Right renal cortex interstitium (tissue), 3 donors: ENCODE data around the gene GALT. TPM values are rescaled to one million over a fixed set of nuclear protein-coding genes. Genes with fewer than 3 reads are reported as not detected.
A peak's percentile ranks its signal among the peaks of the same experiment; 100 is the strongest.
"Not testable (repeated sequence)": the region's sequence is repeated elsewhere in the genome, so short reads cannot be mapped to it uniquely, and the experiment has no call there.

Experiments
- DNase-seq, 3 donors: peaks; one replicate each; pipeline ENCODE4 v3.0.0-alpha.2; 2013; ENCODE audit warnings: low read depth in 3 of 3, low spot score in 2 of 3
- polyA plus RNA-seq, 3 donors: library from polyadenylated mRNA; unstranded; fragments of 120-200 nt; gene quantifications; one replicate each; pipeline ENCODE4 v1.2.1, GENCODE V29; 2013; ENCODE audit not compliant: insufficient read length in 3 of 3

Gene GALT
- polyA plus RNA-seq, 3 donors = 57.8 to 70.9 (median 62.0) TPM

DNA sequence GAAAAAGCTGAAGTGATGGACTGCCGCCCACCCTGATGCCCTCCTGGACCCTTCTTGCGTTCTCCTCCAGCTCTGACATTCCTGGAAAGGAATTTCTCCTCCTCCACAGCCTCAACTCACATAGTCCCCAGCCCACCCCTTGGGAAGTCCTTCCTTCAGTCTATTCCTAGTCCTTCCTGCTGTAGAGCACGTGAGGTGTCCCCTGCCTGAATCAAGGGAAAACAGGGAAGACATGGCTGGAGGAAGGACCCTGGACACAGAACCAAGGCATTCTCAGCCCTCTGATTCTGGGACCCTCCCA lies 21.3 kb upstream of the GALT start:
- DNase-seq = no peak

DNA sequence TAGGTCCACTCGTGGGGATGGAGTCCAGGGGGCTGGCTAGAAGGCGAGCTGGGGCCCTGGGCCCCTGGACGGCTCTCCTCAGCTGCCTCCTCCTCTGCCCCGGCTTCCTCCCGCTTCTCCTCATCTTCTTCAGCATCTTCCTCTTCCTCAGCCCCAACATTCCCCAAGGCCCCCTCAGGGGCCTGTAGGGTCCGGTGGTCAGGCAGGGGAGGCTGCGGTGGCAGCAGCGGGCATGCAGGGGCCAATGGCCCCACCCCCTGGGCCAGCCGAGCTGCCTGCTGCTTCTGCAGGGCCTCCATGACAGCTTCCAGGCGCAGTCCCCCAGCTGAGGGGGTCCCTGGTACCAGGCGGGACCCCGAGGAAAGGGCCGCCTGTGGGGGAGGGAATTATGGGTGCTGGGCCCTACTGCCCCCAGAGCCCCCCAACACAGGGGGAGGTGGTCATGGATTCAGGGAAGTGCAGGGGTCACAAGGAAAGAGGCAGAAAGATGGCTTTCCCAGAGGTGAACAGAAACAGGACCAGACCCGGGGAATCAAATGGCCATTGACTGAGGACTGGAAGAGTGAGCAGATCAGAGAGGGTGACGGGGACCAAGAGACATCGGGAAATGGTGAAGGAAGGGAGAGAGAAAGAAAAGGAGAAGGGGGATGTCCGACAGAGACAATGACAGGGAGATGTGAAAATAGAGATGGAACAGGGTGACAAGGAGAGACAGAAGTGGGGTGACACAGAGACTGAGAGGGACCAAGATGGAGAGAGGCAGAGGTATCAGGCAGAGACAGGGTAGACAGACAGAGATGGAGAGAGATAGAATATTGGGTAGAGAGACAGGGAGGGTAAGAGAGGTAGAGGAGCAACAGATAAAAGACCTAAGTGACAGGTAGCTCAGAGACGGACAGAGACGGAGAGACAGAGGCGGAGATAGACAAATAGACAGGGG lies 18.5 kb upstream of the GALT start:
- DNase-seq = no peak

DNA sequence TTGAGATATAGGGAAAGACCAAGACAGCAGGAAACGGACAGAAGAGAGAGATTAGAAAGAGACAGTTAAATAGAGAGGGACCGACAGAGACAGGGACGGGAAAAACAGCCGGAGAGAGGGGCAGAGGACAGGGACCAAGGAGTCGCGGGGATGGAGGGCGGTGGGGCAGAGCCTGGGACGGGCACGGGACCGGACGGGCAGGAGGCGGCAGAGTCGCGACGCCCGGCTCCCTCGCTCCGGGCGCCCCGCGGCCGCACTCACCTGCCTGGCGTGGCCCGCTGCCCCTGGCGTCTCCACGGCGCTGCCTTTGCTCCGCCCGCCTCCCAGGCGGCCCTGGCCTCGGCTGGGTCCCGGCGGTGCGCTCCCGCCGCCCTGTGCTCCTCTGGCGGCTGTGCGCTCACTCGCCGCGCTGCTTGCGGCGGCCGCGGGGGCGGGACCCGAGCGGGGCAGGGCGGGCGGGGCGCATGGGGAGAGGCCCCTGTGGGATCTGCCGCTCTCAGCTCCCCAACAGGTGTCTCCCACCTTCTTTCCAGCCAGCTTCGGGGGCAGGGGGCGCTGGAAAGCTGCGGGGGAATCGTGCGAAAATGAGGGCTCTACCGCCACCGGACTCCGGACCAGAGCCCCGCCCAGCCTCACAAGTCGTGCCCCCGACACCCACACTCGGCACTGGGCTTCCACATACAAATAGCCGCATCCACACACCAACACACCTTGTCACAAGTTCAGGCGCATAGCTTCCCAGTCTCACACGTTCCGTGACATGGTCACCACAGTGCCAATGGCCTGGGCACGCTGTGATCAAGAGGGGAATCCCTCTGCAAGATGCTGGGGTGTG lies 17.6 kb upstream of the GALT start, which contains the start of gene ARID3C:
ARID3C (minus strand) TSS at position 411 of the 835 bp plus-strand sequence. CDS start 1,052 bp downstream, outside the sequence.
- no peak for DNase-seq

DNA sequence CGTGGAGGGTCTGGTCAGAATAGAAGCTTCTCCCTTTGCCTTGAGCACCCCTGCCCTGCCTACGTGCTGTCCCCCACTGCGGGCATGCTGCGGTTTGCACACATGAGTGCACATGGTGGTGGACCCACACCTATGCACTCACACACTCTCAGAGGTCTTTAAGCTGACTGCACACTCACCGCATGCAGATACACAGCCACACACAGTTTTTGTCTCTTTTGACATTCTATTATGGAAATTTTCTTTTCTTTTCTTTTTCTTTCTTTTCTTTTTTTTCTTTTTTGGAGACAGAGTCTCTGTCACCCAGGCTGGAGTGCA lies 17.0 kb upstream of the GALT start:
- no peak for DNase-seq

DNA sequence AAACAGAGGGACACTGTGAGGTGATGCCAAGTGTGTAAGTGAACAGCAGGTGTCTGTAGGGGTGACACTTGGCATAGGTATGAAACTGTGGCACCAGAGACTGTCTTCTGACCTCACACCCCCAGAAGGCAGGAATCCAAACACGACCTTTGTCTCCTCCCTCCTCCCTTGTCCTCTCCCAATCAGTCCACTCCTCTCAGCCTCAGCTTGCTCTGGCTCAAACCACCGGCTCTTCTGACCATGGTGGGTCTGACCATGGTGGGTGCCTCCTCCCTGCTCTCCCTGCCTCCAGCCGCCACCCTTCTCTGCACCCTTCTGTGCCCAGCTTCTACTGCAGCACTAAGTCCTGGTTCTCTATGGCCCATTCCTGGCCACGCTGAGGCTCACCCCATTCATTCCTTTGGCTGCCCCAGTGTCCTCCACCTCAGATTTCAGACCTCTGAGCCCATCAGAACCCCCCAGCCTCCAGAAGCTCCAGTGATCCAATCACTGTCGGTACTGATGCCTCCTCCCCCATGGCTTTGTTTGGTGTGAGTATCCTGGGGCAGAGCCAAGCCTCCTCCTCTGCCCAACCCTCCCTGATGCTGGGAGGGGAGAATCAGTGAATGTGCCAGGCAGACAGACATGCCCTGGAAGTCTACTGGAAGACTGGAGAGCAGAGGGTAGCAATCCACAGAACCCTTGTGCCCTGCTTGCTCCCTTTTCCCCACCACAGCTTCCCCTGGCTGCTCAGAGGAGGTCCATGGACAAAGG lies 15.9 kb upstream of the GALT start:
- DNase-seq = no peak

DNA sequence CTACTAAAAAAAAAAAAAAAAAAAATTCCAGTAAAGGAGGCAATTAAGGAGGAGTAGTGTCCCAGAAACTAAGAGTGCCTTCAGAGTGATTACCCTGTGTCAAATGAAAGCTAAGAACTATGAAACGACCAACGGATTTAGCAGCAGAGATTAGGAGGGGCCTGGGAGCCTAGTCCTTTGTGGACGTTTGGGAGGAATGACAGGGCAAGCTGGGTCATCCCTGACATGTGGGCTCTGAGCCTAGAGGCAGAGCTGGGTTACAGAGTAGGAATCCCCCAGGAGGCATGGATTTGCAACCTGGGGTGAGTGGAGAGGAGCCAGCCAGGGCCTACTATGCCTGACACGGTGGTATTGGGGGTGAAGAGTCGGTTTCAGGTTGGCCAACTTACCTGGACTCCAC lies 13.3 kb upstream of the GALT start:
- DNase-seq = no peak

DNA sequence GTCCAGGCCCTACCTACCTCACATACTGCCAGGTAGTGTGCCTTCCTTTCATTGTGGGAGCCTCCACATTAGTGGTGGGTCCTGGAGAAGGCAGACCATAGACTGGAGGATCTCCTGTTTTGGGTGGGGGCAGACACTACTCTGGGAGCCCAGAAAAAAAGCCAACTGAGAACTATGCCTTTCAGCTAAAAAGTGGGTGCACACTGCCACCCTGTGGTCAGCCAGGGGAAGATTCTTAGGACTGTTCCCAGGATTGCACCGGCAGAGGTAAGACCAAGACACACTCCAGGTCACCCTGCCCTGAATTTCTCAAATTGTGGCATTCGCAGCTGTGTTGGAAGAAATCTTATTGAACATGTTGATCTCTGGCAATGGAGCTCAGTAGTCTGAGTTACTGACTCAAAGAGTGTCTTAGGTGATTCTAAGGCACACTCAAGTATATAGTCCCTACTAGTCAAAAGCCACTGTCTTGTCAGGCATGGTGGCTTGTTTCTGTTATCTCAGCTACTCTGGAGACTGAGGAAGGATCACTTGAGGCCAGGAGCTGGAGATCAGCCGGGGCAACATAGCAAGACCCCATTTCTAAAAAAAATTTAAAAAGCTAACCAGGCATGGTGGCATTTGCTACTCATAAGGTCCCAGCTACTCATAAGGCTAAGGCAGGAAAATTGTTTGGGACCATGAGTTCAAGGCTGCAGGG lies 12.5 kb upstream of the GALT start:
- DNase-seq = peak in 1 of 3 donors; percentile 60

DNA sequence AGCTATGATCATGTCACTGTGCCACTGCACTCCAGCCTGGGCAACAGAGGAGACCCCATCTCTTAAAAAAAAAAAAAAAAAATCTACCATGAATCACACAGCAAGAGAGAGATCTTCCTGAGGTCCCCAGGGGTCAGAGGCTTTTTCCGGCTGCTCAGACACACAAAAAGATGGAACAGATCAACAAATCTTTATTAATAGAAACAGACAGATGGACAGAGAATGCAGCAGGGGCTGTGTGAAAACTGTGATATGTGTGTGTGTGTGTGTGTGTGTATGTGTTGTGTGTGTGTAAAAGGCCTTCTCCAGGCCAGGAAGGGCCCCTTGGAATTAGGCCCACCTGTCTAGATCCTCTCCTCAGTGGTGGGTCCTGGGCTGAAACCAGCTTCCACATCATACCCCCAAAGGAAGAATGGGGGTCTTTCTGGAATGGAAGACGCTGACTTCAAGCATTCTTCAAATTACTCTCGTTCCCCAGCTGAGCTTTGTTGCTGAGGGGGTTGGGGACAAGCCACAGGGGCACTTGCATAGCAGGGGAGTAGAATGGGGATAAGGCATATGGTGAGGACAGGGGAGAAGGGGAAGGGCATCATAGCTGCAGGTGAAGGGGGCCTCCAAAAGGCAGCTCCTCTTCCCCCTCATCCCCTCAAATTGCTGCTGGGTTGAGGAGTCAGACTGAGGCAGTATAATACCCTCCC lies 11.8 kb upstream of the GALT start:
- DNase-seq = no peak

DNA sequence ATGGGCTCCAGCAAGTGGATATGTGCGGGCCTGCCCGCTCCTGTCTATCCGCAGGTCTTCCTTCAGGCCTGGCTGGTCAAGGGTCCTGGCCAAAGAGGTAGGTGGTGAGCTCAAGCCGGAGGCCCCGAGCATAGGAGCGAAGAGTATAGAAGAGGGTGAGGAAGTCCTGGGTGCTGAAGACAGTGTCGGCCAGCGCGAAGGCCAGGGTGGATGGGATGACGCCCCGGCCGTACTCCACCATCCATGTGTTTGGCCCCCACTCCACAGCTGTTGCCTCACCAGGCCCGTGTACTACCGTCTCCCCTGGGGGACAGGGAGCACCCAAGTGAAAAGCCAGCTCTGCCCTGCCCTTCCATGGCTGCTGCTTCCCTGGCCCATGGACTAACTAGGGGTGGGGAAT lies 10.9 kb upstream of the GALT start:
- no peak for DNase-seq

DNA sequence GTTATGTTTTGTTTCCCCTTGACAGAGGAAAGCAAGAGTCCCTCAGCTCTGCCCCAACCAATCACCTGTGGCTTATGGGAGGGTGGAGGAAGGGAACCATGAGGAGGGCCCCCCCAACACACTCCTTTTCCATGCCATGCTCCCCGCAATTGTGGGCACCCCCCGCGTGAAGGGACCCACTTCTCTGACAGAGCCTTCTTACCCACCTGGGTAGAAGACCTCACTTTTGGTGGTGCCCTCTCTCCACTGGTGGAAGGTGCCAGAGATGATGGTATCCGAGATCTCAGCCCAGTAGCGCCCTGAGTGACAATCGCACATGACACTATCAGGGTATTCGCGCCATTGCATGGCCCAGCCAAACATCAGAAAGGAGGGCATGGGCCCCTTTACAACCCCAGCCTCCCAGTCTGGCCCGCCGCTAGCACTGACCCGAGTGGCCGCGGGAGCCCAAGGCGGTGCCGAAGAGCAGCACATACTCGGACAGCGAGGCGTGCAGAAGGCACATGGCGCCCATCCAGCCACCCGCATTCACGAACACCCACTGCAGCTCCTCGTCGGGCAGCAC lies 9.6 kb upstream of the GALT start:
- DNase-seq = no peak

DNA sequence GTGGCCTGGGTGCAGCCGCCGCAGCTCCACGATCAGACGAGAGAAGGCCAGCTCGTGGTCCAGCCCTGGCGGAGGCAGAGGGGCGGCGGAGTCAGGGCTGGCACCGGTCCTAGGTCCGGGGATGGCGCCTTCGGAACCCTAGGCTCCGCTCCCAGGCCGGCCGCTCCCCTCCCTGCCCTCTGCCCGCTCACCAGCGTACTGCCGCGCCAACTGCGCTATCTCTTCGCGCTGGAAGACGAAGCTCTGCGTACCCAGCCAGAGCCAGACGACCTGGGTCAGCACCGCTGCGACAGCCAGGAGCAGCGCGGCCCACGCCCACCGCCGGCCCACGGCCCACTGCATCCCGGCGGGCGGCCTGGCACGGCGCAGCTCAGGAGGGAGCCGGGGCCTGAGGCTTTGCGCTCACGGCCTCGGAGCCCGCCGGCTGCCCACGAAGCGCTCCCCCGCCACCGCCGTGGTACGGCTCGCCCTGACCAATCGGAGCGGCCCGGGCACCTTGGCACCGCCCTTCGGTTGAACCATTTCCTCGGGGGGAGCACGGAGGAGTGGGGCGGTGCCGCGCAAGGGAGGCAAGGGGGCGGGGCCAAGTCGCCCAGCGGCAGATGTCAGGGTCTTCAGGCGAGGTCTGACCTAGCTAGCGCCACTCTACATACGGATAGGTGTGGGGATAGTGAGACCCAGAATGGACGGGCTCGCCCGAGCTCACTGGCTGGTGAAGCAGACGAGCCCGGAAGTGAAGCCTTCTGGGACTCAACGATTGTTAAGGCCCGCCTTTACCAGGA lies 8.9 kb upstream of the GALT start, which contains the start of gene SIGMAR1:
SIGMAR1 (minus strand) TSS at position 432 of the 782 bp plus-strand sequence; CDS start at position 342, 90 bp downstream.
- peak in 2 of 3 donors; percentile 81 to 90 for DNase-seq

DNA sequence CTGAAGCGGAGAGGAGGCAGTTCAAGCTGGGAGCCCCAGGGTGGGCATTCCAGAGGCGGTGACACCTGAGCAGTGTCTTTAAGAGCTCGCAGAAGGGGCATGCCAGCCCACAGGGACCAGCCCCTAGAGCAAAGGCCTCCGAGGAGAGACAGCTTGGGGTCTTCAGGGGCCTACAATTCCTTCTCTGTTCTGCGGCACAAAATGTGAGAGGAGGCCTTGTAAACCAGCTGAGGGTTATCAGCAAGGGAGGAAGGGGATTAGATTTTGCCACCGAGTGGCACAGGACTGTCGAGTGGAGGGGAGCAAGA lies 8.4 kb upstream of the GALT start:
- no peak for DNase-seq

DNA sequence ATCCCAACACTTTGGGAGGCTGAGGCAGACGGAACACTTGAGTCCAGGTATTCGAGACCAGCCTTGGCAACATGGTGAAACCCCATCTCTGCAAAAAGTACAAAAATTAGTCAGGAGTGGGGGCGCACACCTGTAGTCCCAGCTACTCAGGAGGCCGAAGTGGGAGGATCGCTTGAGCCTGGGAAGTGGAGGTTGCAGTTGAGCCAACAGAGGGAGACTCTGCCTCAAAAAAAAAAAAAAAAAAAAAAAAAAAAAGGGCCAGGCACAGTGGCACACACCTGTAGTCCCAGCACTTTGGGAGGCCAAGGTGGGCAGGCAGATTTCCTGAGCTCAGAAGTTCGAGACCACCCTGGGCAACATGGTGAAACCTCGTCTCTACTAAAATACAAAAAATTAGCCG lies 7.2 kb upstream of the GALT start:
- not testable (repeated sequence) for DNase-seq

DNA sequence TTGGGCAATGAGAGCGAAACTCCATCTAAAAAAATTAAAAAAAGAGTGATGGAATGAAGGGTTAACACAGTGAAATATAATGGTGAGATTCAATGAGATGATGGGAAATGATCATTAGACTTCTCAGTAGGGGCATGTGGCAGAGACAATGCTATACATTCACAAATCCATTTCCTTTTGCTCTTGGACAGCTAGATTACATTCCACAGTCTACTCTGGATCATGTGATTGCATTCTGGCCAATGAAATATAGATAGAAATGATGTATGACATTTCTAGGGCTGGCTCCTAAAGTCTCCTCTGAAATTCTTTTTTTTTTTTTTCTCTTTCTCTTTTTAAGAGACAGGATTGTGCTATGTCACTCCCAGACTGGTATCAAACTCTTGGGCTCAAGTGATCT lies 3.8 kb upstream of the GALT start:
- no peak for DNase-seq

DNA sequence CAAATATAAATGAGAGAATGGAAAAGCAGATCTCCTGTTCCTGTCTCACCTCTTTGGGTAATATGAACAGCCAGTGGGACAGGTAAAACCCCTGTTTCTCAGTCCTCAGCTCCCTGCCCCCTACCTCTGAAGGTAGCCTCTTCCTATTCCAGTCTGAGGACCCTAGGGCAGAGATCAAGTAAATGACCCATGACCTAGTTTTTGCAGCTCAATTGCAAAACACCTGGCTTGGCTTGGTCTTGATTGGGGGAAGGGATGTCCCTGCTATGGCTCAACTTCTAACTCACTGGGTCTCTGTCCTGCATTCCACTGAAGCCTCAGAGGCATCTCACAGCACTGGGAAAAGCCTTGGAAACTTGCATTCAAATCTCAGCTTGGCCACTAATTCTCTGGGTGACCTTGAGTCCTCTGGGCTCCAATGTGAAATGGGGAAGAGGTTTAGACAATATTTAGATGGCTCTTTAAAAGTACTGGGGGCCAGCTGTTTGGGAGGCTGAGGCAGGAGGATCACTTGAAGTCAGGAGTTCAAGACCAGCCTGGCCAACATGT lies 1.6 kb upstream of the GALT start:
- DNase-seq = no peak

DNA sequence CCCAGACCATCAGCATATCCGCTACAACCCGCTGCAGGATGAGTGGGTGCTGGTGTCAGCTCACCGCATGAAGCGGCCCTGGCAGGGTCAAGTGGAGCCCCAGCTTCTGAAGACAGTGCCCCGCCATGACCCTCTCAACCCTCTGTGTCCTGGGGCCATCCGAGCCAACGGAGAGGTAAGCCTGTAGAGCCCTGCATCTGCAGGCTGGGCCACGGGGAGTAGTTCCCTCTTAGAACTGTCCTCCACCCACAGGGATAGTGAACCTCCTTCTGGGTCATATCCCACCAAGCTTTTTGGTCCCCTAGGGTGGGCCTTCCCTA lies 569 bp downstream of the GALT start:
- DNase-seq = no peak

DNA sequence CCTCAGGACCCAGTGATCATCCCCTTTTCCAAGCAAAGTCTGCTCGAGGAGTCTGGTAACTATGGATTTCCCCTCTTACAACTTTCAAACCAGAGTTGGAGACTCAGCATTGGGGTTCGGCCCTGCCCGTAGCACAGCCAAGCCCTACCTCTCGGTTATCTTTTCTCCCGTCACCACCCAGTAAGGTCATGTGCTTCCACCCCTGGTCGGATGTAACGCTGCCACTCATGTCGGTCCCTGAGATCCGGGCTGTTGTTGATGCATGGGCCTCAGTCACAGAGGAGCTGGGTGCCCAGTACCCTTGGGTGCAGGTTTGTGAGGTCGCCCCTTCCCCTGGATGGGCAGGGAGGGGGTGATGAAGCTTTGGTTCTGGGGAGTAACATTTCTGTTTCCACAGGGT lies 1.2 kb downstream of the GALT start:
- no peak for DNase-seq

DNA sequence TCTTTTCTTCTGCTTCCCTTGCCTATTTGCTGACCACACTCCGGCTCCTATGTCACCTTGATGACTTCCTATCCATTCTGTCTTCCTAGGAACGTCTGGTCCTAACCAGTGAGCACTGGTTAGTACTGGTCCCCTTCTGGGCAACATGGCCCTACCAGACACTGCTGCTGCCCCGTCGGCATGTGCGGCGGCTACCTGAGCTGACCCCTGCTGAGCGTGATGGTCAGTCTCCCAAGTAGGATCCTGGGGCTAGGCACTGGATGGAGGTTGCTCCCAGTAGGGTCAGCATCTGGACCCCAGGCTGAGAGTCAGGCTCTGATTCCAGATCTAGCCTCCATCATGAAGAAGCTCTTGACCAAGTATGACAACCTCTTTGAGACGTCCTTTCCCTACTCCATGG lies 2.2 kb downstream of the GALT start:
- DNase-seq = no peak

DNA sequence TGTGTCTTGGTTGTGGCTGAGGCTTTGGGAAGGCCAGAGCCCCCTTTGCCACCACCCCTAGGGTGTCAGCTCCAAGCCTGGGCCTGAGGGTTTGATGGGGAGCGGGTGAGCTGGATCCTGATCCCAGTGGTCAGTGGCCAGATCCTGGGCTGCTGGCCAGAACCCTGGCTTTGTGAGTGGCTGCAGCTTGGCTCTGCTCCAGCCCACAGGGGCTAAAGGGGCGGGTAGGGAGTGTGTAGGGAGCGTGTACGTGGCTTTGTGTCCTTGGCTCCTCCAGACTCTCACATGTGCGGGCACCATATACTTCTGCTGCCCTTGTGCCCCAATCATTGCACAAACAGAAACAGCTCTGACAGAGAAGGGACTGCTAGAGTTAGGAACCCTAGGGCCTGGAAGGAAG lies 4.3 kb downstream of the GALT start:
- DNase-seq = no peak
